ENCODE results near the gene CARHSP1. TPM values are rescaled to one million over a fixed set of nuclear protein-coding genes. Genes with fewer than 3 reads are reported as not detected.

CARHSP1 gene
- total RNA-seq, 1 donor from 2014 or later = 61.5 TPM

DNA sequence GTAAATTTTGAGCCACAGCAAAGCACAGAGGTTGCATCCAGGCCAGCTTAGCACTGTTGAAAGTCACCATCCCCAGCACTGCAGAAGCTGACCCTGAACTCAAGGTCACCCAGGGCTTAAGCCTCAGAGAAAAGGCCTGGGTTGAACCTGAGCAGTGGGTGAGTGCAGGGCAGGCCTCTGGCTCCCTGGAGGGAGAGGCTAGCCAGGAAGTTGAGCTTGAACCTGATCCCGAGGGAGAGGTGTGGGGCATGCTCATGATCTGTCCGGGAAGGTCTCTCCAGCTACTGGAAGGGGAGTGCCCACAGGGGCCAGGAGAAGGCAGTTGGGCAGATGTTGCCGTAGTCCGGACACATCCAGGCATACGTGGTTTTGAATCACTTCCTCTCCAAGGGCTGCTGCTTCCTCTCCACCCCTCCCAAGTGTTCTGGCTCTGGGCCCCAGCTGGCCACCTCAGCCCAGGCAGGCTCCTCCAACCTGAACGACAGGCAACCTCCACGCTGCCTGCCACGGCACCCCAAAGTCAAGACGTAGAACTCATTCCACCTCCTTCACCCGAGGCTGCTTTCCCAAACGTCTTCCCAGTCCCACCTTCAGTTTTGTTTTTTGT, 18.4 kb downstream of the CARHSP1 start:
- H3K4me3 Mint-ChIP-seq (ENCODE audit: unreplicated experiment) = peak overlapping the region; percentile 40
- Histone ChIP-seq H3K27me3 (ENCODE audit: insufficient read depth, low read length) (no peaks in the 10 kb centered on the region), H3K4me3 (ENCODE audit: insufficient read depth, low read depth, low read length) (no peak overlapping the region), H3K9me3 (ENCODE audit: insufficient read depth, low read depth, low read length) (no peaks in the 10 kb centered on the region), H4K20me1 (ENCODE audit: insufficient read depth, low read length) (peaks cover 94% of the 10 kb centered on the region), H3K4me1 (ENCODE audit: insufficient read depth, low read length) (peaks cover 33% of the 10 kb centered on the region), H3K4me2 (ENCODE audit: low read length) (peak overlapping the region; percentile 64), H3K27ac (ENCODE audit: low read depth, low read length) (peak overlapping the region; percentile 65), H3K9ac (ENCODE audit: low read length) (peak overlapping the region; percentile 35), H2AFZ (ENCODE audit: low read depth, low read length) (no peak overlapping the region), H3K79me2 (ENCODE audit: insufficient read depth, low read length) (peaks cover 20% of the 10 kb centered on the region), H3K36me3 (ENCODE audit: insufficient read depth, low read length) (peaks cover 26% of the 10 kb centered on the region)
- H3K9me3 Mint-ChIP-seq (ENCODE audit: unreplicated experiment) = no peaks in the 10 kb centered on the region
- peaks cover 33% of the 10 kb centered on the region for H3K4me1 Mint-ChIP-seq (ENCODE audit: low read depth, unreplicated experiment)
- H3K27ac Mint-ChIP-seq (ENCODE audit: unreplicated experiment) = peak overlapping the region; percentile 94
- TF ChIP-seq, protein P1, sequence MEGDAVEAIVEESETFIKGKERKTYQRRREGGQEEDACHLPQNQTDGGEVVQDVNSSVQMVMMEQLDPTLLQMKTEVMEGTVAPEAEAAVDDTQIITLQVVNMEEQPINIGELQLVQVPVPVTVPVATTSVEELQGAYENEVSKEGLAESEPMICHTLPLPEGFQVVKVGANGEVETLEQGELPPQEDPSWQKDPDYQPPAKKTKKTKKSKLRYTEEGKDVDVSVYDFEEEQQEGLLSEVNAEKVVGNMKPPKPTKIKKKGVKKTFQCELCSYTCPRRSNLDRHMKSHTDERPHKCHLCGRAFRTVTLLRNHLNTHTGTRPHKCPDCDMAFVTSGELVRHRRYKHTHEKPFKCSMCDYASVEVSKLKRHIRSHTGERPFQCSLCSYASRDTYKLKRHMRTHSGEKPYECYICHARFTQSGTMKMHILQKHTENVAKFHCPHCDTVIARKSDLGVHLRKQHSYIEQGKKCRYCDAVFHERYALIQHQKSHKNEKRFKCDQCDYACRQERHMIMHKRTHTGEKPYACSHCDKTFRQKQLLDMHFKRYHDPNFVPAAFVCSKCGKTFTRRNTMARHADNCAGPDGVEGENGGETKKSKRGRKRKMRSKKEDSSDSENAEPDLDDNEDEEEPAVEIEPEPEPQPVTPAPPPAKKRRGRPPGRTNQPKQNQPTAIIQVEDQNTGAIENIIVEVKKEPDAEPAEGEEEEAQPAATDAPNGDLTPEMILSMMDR (IDR thresholded peaks at IDR 0.05; ENCODE audit: insufficient read depth, low read depth, low read length) = no peak
- no peak for TF ChIP-seq EZH2 (IDR thresholded peaks at IDR 0.05; ENCODE audit: insufficient read depth, low read length)
- H3K36me3 Mint-ChIP-seq (ENCODE audit: low read depth, unreplicated experiment) = peaks cover 26% of the 10 kb centered on the region
- DNase-seq (ENCODE audit: low read depth) = peak; percentile 68
- FAIRE-seq = no peak
- H3K27me3 Mint-ChIP-seq (ENCODE audit: low read depth, unreplicated experiment) = no peaks in the 10 kb centered on the region

- peak; percentile 32 for DNase-seq (ENCODE audit: low read depth)
- no peaks in the 10 kb centered on the region for H3K9me3 Mint-ChIP-seq (ENCODE audit: unreplicated experiment)
- peaks cover 21% of the 10 kb centered on the region for H3K36me3 ChIP-seq (ENCODE audit: insufficient read depth, low read length)
- peak overlapping the region; percentile 51 for H3K9ac ChIP-seq (ENCODE audit: low read length)
- peaks cover 23% of the 10 kb centered on the region for H3K36me3 Mint-ChIP-seq (ENCODE audit: low read depth, unreplicated experiment)
- no peak overlapping the region for H3K4me3 ChIP-seq (ENCODE audit: insufficient read depth, low read depth, low read length)
- H4K20me1 ChIP-seq (ENCODE audit: insufficient read depth, low read length) = peaks cover 90% of the 10 kb centered on the region
- H3K4me2 ChIP-seq (ENCODE audit: low read length) = peak overlapping the region; percentile 67
- peak overlapping the region; percentile 77 for H3K4me3 Mint-ChIP-seq (ENCODE audit: unreplicated experiment)
- no peak for FAIRE-seq
- no peak overlapping the region for H2AFZ ChIP-seq (ENCODE audit: low read depth, low read length)
- no peaks in the 10 kb centered on the region for H3K9me3 ChIP-seq (ENCODE audit: insufficient read depth, low read depth, low read length)
- H3K4me1 ChIP-seq (ENCODE audit: insufficient read depth, low read length) = peaks cover 33% of the 10 kb centered on the region
- peaks cover 29% of the 10 kb centered on the region for H3K4me1 Mint-ChIP-seq (ENCODE audit: low read depth, unreplicated experiment)
- TF ChIP-seq, protein P1 (IDR thresholded peaks at IDR 0.05; ENCODE audit: insufficient read depth, low read depth, low read length) = no peak
- H3K27me3 ChIP-seq (ENCODE audit: insufficient read depth, low read length) = no peaks in the 10 kb centered on the region
- peak overlapping the region; percentile 95 for H3K27ac Mint-ChIP-seq (ENCODE audit: unreplicated experiment)
- no peaks in the 10 kb centered on the region for H3K27me3 Mint-ChIP-seq (ENCODE audit: low read depth, unreplicated experiment)
- H3K27ac ChIP-seq (ENCODE audit: low read depth, low read length) = peak overlapping the region; percentile 65
- peaks cover 25% of the 10 kb centered on the region for H3K79me2 ChIP-seq (ENCODE audit: insufficient read depth, low read length)
Observed at GRCh38 chr16:8849411-8850011, 19.3 kb downstream of the CARHSP1 start.

GRCh38 chr16:8848939-8849391, 19.8 kb downstream of the CARHSP1 start:
- Mint-ChIP-seq H3K9me3 (ENCODE audit: unreplicated experiment) (no peaks in the 10 kb centered on the region), H3K27me3 (ENCODE audit: low read depth, unreplicated experiment) (no peaks in the 10 kb centered on the region), H3K4me3 (ENCODE audit: unreplicated experiment) (peak overlapping the region; percentile 77), H3K36me3 (ENCODE audit: low read depth, unreplicated experiment) (peaks cover 23% of the 10 kb centered on the region), H3K4me1 (ENCODE audit: low read depth, unreplicated experiment) (peaks cover 29% of the 10 kb centered on the region), H3K27ac (ENCODE audit: unreplicated experiment) (peak overlapping the region; percentile 95)
- H2AFZ ChIP-seq (ENCODE audit: low read depth, low read length) = no peak overlapping the region
- TF ChIP-seq, protein P1 (IDR thresholded peaks at IDR 0.05; ENCODE audit: insufficient read depth, low read depth, low read length) = no peak
- TF ChIP-seq EZH2 (IDR thresholded peaks at IDR 0.05; ENCODE audit: insufficient read depth, low read length) = no peak
- peaks cover 28% of the 10 kb centered on the region for H3K79me2 ChIP-seq (ENCODE audit: insufficient read depth, low read length)
- H3K9me3 ChIP-seq (ENCODE audit: insufficient read depth, low read depth, low read length) = no peaks in the 10 kb centered on the region
- DNase-seq (ENCODE audit: low read depth) (peak; percentile 46), FAIRE-seq (no peak)
- H3K27ac ChIP-seq (ENCODE audit: low read depth, low read length) = peak overlapping the region; percentile 65
- peak overlapping the region; percentile 67 for H3K4me2 ChIP-seq (ENCODE audit: low read length)
- H4K20me1 ChIP-seq (ENCODE audit: insufficient read depth, low read length) = peaks cover 91% of the 10 kb centered on the region
- no peaks in the 10 kb centered on the region for H3K27me3 ChIP-seq (ENCODE audit: insufficient read depth, low read length)
- peaks cover 21% of the 10 kb centered on the region for H3K36me3 ChIP-seq (ENCODE audit: insufficient read depth, low read length)
- peaks cover 33% of the 10 kb centered on the region for H3K4me1 ChIP-seq (ENCODE audit: insufficient read depth, low read length)
- H3K9ac ChIP-seq (ENCODE audit: low read length) = peak overlapping the region; percentile 51
- no peak overlapping the region for H3K4me3 ChIP-seq (ENCODE audit: insufficient read depth, low read depth, low read length)
